Mesendoderm (in vitro differentiated cells): ENCODE measurements around the gene MORN1.
A peak's percentile ranks its signal among the peaks of the same experiment; 100 is the strongest.

Experiments
- DNase-seq: peaks from one replicate; pipeline ENCODE4 v3.0.0; 2013
- H2AK5ac ChIP-seq: 2 replicates; pipeline ENCODE4 v1.6.1; 2013; ENCODE audit warnings: low read length, inconsistent platforms
- H2BK120ac ChIP-seq: 2 replicates; pipeline ENCODE4 v1.6.1; 2013; ENCODE audit warnings: low read depth, mild to moderate bottlenecking, low read length, moderate library complexity, mixed read lengths
- H2BK15ac ChIP-seq: replicated peaks from 2 replicates; pipeline ENCODE4 v1.6.1; 2013; ENCODE audit warnings: low read depth, mild to moderate bottlenecking, moderate library complexity
- H2BK5ac ChIP-seq: 2 replicates; pipeline ENCODE4 v1.6.1; 2013; ENCODE audit warnings: low read length, inconsistent platforms
- H3K18ac ChIP-seq: 2 replicates; pipeline ENCODE4 v1.6.1; 2013; ENCODE audit warnings: mild to moderate bottlenecking, low read length, mixed read lengths
- H3K23ac ChIP-seq: one replicate; pipeline ENCODE4 v1.6.1; 2013; ENCODE audit warnings: low read length
- H3K27ac ChIP-seq: 2 replicates; pipeline ENCODE4 v1.5.1; 2013; ENCODE audit warnings: low read depth, mild to moderate bottlenecking, inconsistent platforms, low read length, moderate library complexity
- H3K27me3 ChIP-seq: 2 replicates; pipeline ENCODE4 v1.6.1; 2013; ENCODE audit warnings: low read length, control low read depth, mild to moderate bottlenecking, inconsistent platforms; ENCODE audit not compliant: insufficient read depth, poor library complexity
- H3K36me3 ChIP-seq: 2 replicates; pipeline ENCODE4 v1.6.1; 2013; ENCODE audit warnings: low read length, inconsistent platforms; ENCODE audit not compliant: control insufficient read depth, insufficient read depth
- H3K4ac ChIP-seq: one replicate; pipeline ENCODE4 v1.6.1; 2013; ENCODE audit warnings: low read depth, mild to moderate bottlenecking, low read length, moderate library complexity
- H3K4me1 ChIP-seq: 2 replicates; pipeline ENCODE4 v1.6.1; 2013; ENCODE audit warnings: low read depth, low read length, inconsistent platforms; ENCODE audit not compliant: control insufficient read depth
- H3K4me2 ChIP-seq: 2 replicates; pipeline ENCODE4 v1.6.1; 2013; ENCODE audit warnings: low read length
- H3K4me3 ChIP-seq: 2 replicates; pipeline ENCODE4 v1.5.1; 2013; ENCODE audit warnings: mild to moderate bottlenecking, low read length
- H3K56ac ChIP-seq: one replicate; pipeline ENCODE4 v1.6.1; 2013; ENCODE audit warnings: low read length
- H3K79me1 ChIP-seq: 2 replicates; pipeline ENCODE4 v1.6.1; 2013; ENCODE audit warnings: low read length, inconsistent platforms
- H3K79me2 ChIP-seq: 2 replicates; pipeline ENCODE4 v1.6.1; 2013; ENCODE audit warnings: mild to moderate bottlenecking, low read length; ENCODE audit not compliant: control insufficient read depth, insufficient read depth
- H3K9ac ChIP-seq: 2 replicates; pipeline ENCODE4 v1.6.1; 2013; ENCODE audit warnings: low read length, inconsistent platforms
- H4K5ac ChIP-seq: one replicate; pipeline ENCODE4 v1.6.1; 2013; ENCODE audit warnings: low read length
- H4K8ac ChIP-seq: one replicate; pipeline ENCODE4 v1.6.1; 2013; ENCODE audit warnings: low read depth, mild to moderate bottlenecking, control low read depth, low read length, moderate library complexity
- WGBS: extraction: QIAGEN DNeasy Blood & Tissue Kit; methylation state at CpG from one replicate; pipeline ENCODE4 v1.1.7; 2013; ENCODE audit warnings: low lambda C conversion rate, missing lambda C conversion rate; ENCODE audit not compliant: insufficient coverage; ENCODE audit errors: extremely low coverage; 5-methylcytosine and 5-hydroxymethylcytosine counted together

The MORN1 gene

GRCh38 chr1:2288311-2288710 lies 103.0 kb downstream of the MORN1 start:
- Histone ChIP-seq H2BK5ac (no peak overlapping the region), H3K79me1 (peaks cover 28% of the 10 kb centered on the region), H3K18ac (no peak overlapping the region), H3K56ac (no peak overlapping the region), H3K9ac (no peak overlapping the region), H3K79me2 (peaks cover 82% of the 10 kb centered on the region), H3K27ac (no peak overlapping the region), H3K36me3 (no peaks in the 10 kb centered on the region), H4K5ac (no peak overlapping the region), H3K27me3 (no peaks in the 10 kb centered on the region), H3K4me1 (peaks cover 4% of the 10 kb centered on the region), H3K23ac (no peak overlapping the region), H3K4ac (no peak overlapping the region), H2AK5ac (no peak overlapping the region), H2BK120ac (no peak overlapping the region), H4K8ac (no peak overlapping the region), H3K4me2 (no peak overlapping the region), H3K4me3 (no peak overlapping the region), H2BK15ac (no peak overlapping the region)
- no CpG with 5 or more reads among the region's 10 CpGs for WGBS
- DNase-seq: no peak

GRCh38 chr1:2287649-2288048 lies 103.7 kb downstream of the MORN1 start:
- no peaks in the 10 kb centered on the region for H3K36me3 ChIP-seq
- no peak for DNase-seq
- no peak overlapping the region for H3K4me2 ChIP-seq
- H3K4me1 ChIP-seq: peaks cover 4% of the 10 kb centered on the region
- H3K27me3 ChIP-seq: no peaks in the 10 kb centered on the region
- no peak overlapping the region for H3K4me3 ChIP-seq
- H2BK15ac ChIP-seq: no peak overlapping the region
- peaks cover 30% of the 10 kb centered on the region for H3K79me1 ChIP-seq
- H2BK120ac ChIP-seq: no peak overlapping the region
- H3K4ac ChIP-seq: no peak overlapping the region
- H3K18ac ChIP-seq: no peak overlapping the region
- no peak overlapping the region for H3K56ac ChIP-seq
- H4K8ac ChIP-seq: no peak overlapping the region
- H3K79me2 ChIP-seq: peaks cover 82% of the 10 kb centered on the region
- no peak overlapping the region for H3K9ac ChIP-seq
- no peak overlapping the region for H2AK5ac ChIP-seq
- no peak overlapping the region for H3K23ac ChIP-seq
- no peak overlapping the region for H4K5ac ChIP-seq
- H2BK5ac ChIP-seq: no peak overlapping the region
- H3K27ac ChIP-seq: no peak overlapping the region
- WGBS: no CpG with 5 or more reads among the region's 14 CpGs

- peaks cover 79% of the 10 kb centered on the region for H3K79me2 ChIP-seq
- no peak overlapping the region for H2AK5ac ChIP-seq
- peaks cover 26% of the 10 kb centered on the region for H3K79me1 ChIP-seq
- H3K9ac ChIP-seq: no peak overlapping the region
- no peak overlapping the region for H2BK15ac ChIP-seq
- no peak overlapping the region for H3K4ac ChIP-seq
- H2BK120ac ChIP-seq: no peak overlapping the region
- no peaks in the 10 kb centered on the region for H3K27me3 ChIP-seq
- H2BK5ac ChIP-seq: no peak overlapping the region
- no peak overlapping the region for H4K5ac ChIP-seq
- DNase-seq: no peak
- H3K4me3 ChIP-seq: no peak overlapping the region
- no peak overlapping the region for H4K8ac ChIP-seq
- H3K4me1 ChIP-seq: peaks cover 4% of the 10 kb centered on the region
- no peak overlapping the region for H3K18ac ChIP-seq
- H3K36me3 ChIP-seq: no peaks in the 10 kb centered on the region
- no peak overlapping the region for H3K56ac ChIP-seq
- no peak overlapping the region for H3K27ac ChIP-seq
- no peak overlapping the region for H3K23ac ChIP-seq
- no peak overlapping the region for H3K4me2 ChIP-seq
- no CpG with 5 or more reads among the region's 15 CpGs for WGBS
These were observed 104.4 kb downstream of the MORN1 start for GRCh38 chr1:2286923-2287322.

- Histone ChIP-seq H3K79me1 (peaks cover 20% of the 10 kb centered on the region), H3K4me1 (peaks cover 4% of the 10 kb centered on the region), H3K36me3 (no peaks in the 10 kb centered on the region), H2BK15ac (no peak overlapping the region), H2AK5ac (no peak overlapping the region), H3K9ac (no peak overlapping the region), H2BK5ac (no peak overlapping the region), H4K8ac (no peak overlapping the region), H2BK120ac (no peak overlapping the region), H3K79me2 (peaks cover 61% of the 10 kb centered on the region), H3K4ac (no peak overlapping the region), H3K18ac (no peak overlapping the region), H3K27ac (peak overlapping the region; percentile 36), H3K56ac (no peak overlapping the region), H4K5ac (no peak overlapping the region), H3K4me2 (no peak overlapping the region), H3K4me3 (no peak overlapping the region), H3K23ac (no peak overlapping the region), H3K27me3 (no peaks in the 10 kb centered on the region)
- DNase-seq: no peak
- no CpG with 5 or more reads among the region's 9 CpGs for WGBS
These were observed 106.4 kb downstream of the MORN1 start for GRCh38 chr1:2284932-2285331.

- Histone ChIP-seq H2BK5ac (no peak overlapping the region), H3K56ac (no peak overlapping the region), H2BK120ac (no peak overlapping the region), H2AK5ac (no peak overlapping the region), H3K4me1 (peaks cover 4% of the 10 kb centered on the region), H3K27me3 (no peaks in the 10 kb centered on the region), H3K23ac (no peak overlapping the region), H3K4ac (no peak overlapping the region), H3K79me1 (peaks cover 19% of the 10 kb centered on the region), H3K27ac (peak overlapping the region; percentile 36), H3K4me3 (no peak overlapping the region), H3K79me2 (peaks cover 60% of the 10 kb centered on the region), H3K36me3 (no peaks in the 10 kb centered on the region), H2BK15ac (no peak overlapping the region), H4K5ac (no peak overlapping the region), H4K8ac (no peak overlapping the region), H3K18ac (no peak overlapping the region), H3K4me2 (no peak overlapping the region), H3K9ac (no peak overlapping the region)
- DNase-seq: no peak
- no CpG with 5 or more reads among the region's 27 CpGs for WGBS
These were observed 107.1 kb downstream of the MORN1 start for GRCh38 chr1:2283991-2284895.
